HCT116 (cell line): Measurements from ENCODE around the gene G6PC3. TPM values are rescaled to one million over a fixed set of nuclear protein-coding genes. Genes with fewer than 3 reads are reported as not detected.

ENCODE experiments used
- ATAC-seq: fragments of 200-7000 bp; cut with Tn5 transposase; 2 replicates; pipeline ENCODE4 v1.9.1; 2020; ENCODE audit warnings: mild to moderate bottlenecking, moderate library complexity
- BruUV-seq: library from RNA; stranded (reverse); fragments of 400-500 nt; replicated peaks from 2 replicates; lab custom pipeline; 2021; lab: Mats Ljungman, UMichigan
- CTCF ChIA-PET: fragments of 300-600 bp; sonication (Branson Sonifier 250); formaldehyde crosslinking; loops from one replicate; lab custom pipeline; 2021; ENCODE audit warnings: antibody characterized with exemption; lab: Charles Lee
- POLR2A ChIA-PET: fragments of 300-600, 350-600 bp; sonication (Branson Sonifier 250); formaldehyde crosslinking; loops from one replicate; lab custom pipeline; 2021; ENCODE audit warnings: antibody characterized with exemption; lab: Charles Lee
- RAD21 ChIA-PET, 2 experiments: fragments of 300-600 bp; sonication (Branson Sonifier 250); formaldehyde crosslinking; loops; one replicate each; lab custom pipeline; 2023; ENCODE audit warnings: low total read pairs in 2 of 2; ENCODE audit not compliant: uncharacterized antibody in 2 of 2, unreplicated experiment in 2 of 2, low non-redundant PET in 1 of 2; lab: Charles Lee
- DNase-seq: peaks from one replicate; pipeline ENCODE4 v3.0.0-alpha.2; 2010; ENCODE audit warnings: low read depth, low spot score
- H2AFZ ChIP-seq: fragments of 200-600 bp; shearing (Covaris generic), sonication (generic); 2 replicates; pipeline ENCODE4 v1.6.1; 2017; ENCODE audit warnings: low read depth, mixed run types, mixed read lengths, antibody characterized with exemption, low read length; ENCODE audit not compliant: poor library complexity, severe bottlenecking
- H3K27ac ChIP-seq: 2 replicates; pipeline ENCODE4 v1.5.1; 2012; ENCODE audit warnings: low read depth, low read length
- H3K27me3 ChIP-seq: fragments of 200-600 bp; sonication (generic); 2 replicates; pipeline ENCODE4 v1.6.1; 2016; ENCODE audit warnings: mixed run types, low read length, mixed read lengths; ENCODE audit not compliant: insufficient read depth
- H3K36me3 ChIP-seq, 2 experiments: fragments of 200-500 bp in 1 of 2; fragments of 200-600 bp in 1 of 2; sonication (Bioruptor generic) in 1 of 2; sonication (generic) in 1 of 2; 2 replicates each; pipeline versions ENCODE4 v1.5.1 to v1.6.1; 2014 to 2016; ENCODE audit warnings: low read length in 2 of 2, inconsistent platforms in 1 of 2, mixed read lengths in 1 of 2, mixed run types in 1 of 2; ENCODE audit not compliant: insufficient read depth in 2 of 2, control insufficient read depth in 1 of 2
- H3K4me1 ChIP-seq, 2 experiments: fragments of 200-600 bp in 1 of 2; sonication (generic) in 1 of 2; 2 replicates each; pipeline versions ENCODE4 v1.5.1 to v1.6.1; 2012 to 2017; ENCODE audit warnings: low read length in 2 of 2, inconsistent platforms in 1 of 2, mild to moderate bottlenecking in 1 of 2, mixed read lengths in 1 of 2, mixed run types in 1 of 2, moderate library complexity in 1 of 2; ENCODE audit not compliant: insufficient read depth in 2 of 2, control insufficient read depth in 1 of 2
- H3K4me2 ChIP-seq: fragments of 200-600 bp; sonication (generic); 2 replicates; pipeline ENCODE4 v1.6.1; 2017; ENCODE audit warnings: mixed run types, low read length, mixed read lengths
- H3K4me3 ChIP-seq, 2 experiments: fragments of 200-600 bp in 1 of 2; sonication (generic) in 1 of 2; replicated peaks in 1 of 2; 2 replicates each; pipeline ENCODE4 v1.5.1; 2011 to 2016; ENCODE audit warnings: low read length in 2 of 2, control low read depth in 1 of 2, low read depth in 1 of 2, mild to moderate bottlenecking in 1 of 2, mixed read lengths in 1 of 2, mixed run types in 1 of 2
- H3K79me2 ChIP-seq: fragments of 200-600 bp; sonication (generic); 2 replicates; pipeline ENCODE4 v1.6.1; 2017; ENCODE audit warnings: mild to moderate bottlenecking, mixed run types, low read length, moderate library complexity, mixed read lengths; ENCODE audit not compliant: insufficient read depth
- H3K9ac ChIP-seq: fragments of 200-600 bp; sonication (generic); 2 replicates; pipeline ENCODE4 v1.6.1; 2016; ENCODE audit warnings: low read length, mixed read lengths
- H3K9me2 ChIP-seq: fragments of 200-600 bp; sonication (generic), shearing (Covaris generic); 2 replicates; pipeline ENCODE4 v1.6.1; 2017; ENCODE audit warnings: mixed run types, mild to moderate bottlenecking, moderate library complexity; ENCODE audit not compliant: insufficient read depth
- H3K9me3 ChIP-seq, 2 experiments: fragments of 200-500 bp in 1 of 2; fragments of 200-600 bp in 1 of 2; sonication (Bioruptor generic) in 1 of 2; sonication (generic) in 1 of 2; 2 replicates each; pipeline ENCODE4 v1.6.1; 2014 to 2017; ENCODE audit warnings: low read length in 2 of 2, mixed read lengths in 2 of 2, inconsistent platforms in 1 of 2, low read depth in 1 of 2, mild to moderate bottlenecking in 1 of 2, mixed run types in 1 of 2, moderate library complexity in 1 of 2; ENCODE audit not compliant: control insufficient read depth in 1 of 2, insufficient read depth in 1 of 2
- H4K20me1 ChIP-seq: fragments of 200-600 bp; sonication (generic), shearing (Covaris generic); 2 replicates; pipeline ENCODE4 v1.6.1; 2017; ENCODE audit warnings: mixed run types, mild to moderate bottlenecking, moderate library complexity; ENCODE audit not compliant: insufficient read depth
- ATF3 ChIP-seq: IDR thresholded peaks from 2 replicates; pipeline ENCODE4 v1.6.1; 2012
- EZH2phosphoT487 ChIP-seq: fragments of 200-600 bp; IDR thresholded peaks from 2 replicates; pipeline ENCODE4 v1.6.1; 2018; ENCODE audit warnings: antibody characterized with exemption, borderline replicate concordance
- MAX ChIP-seq: IDR thresholded peaks from 2 replicates; pipeline ENCODE4 v1.6.1; 2012
- POLR2AphosphoS5 ChIP-seq: IDR thresholded peaks from 2 replicates; pipeline ENCODE4 v1.6.1; 2011; ENCODE audit warnings: mild to moderate bottlenecking, low read depth, low read length, moderate library complexity
- SIN3A ChIP-seq: IDR thresholded peaks from 2 replicates; pipeline ENCODE4 v1.6.1; 2012; ENCODE audit warnings: low read depth
- SP1 ChIP-seq: IDR thresholded peaks from 2 replicates; pipeline ENCODE4 v1.6.1; 2012; ENCODE audit warnings: low read depth
- TCF7L2 ChIP-seq: IDR thresholded peaks from 2 replicates; pipeline ENCODE4 v1.7.0; 2011; ENCODE audit warnings: borderline replicate concordance, inconsistent platforms; ENCODE audit not compliant: insufficient read depth, insufficient read length; ENCODE audit errors: extremely low read depth
- intact Hi-C: fragments of 100-400 bp; cut with micrococcal nuclease; formaldehyde crosslinking; loops from 2 replicates; pipeline ENCODE4 v1.10.0; 2022
- total RNA-seq: library from RNA; stranded (reverse); gene quantifications from one replicate; pipeline ENCODE4 v1.2.1, GENCODE V29; 2021; ENCODE audit not compliant: unreplicated experiment

The G6PC3 gene
- total RNA-seq, 1 experiment from 2014 or later, result 50.6 TPM

GRCh38 chr17:44110823-44111633 is 40.5 kb downstream of the G6PC3 start:
- DNase-seq (no peak), ATAC-seq (peak; percentile 86)
- Histone ChIP-seq H3K4me1 (peaks cover 46 to 66% of the 10 kb centered on the region in 2 experiments), H3K27me3 (no peaks in the 10 kb centered on the region), H4K20me1 (no peaks in the 10 kb centered on the region), H3K9me3 (no peaks in the 10 kb centered on the region), H3K4me3 (peak overlapping the region; percentile 17 to 43), H3K9me2 (no peaks in the 10 kb centered on the region), H3K36me3 (no peaks in the 10 kb centered on the region), H3K9ac (peak overlapping the region; percentile 31), H2AFZ (no peak overlapping the region), H3K79me2 (no peaks in the 10 kb centered on the region), H3K4me2 (peak overlapping the region; percentile 73), H3K27ac (peak overlapping the region; percentile 66)
- ChIA-PET CTCF (interaction anchor here (2.1 kb wide), 1 partner anchor 12 kb away, joined by 13 read pairs; the partner anchor contains the start of gene HDAC5), RAD21 (interaction anchor here (0.6 to 1.8 kb wide), 3 partner anchors 16 to 95 kb away, joined by 3 to 5 read pairs (median 4); no protein-coding TSS in a partner anchor), POLR2A (interaction anchor here (1.1 to 1.6 kb wide), 5 partner anchors 8 to 235 kb away, joined by 3 to 6 read pairs (median 4); partner anchors contain the start of gene HDAC5)
- intact Hi-C loops, result no loop called here
- TF ChIP-seq SP1 (peak; percentile 65; the same call in 1 of the 2 replicates), EZH2phosphoT487 (no peak), TCF7L2 (peak; percentile 45), POLR2AphosphoS5 (peak; percentile 53), SIN3A (no peak), ATF3 (no peak), MAX (no peak)
- BruUV-seq, result no TSS peak
